Common myeloid progenitor, CD34-positive (primary cell): ENCODE data around the gene NEK5.
"Not testable (repeated sequence)": the region's sequence is repeated elsewhere in the genome, so short reads cannot be mapped to it uniquely, and the experiment has no call there.

Experiments used
- CTCF ChIA-PET: fragments of 350-600 bp; sonication (Branson Sonifier 250); formaldehyde crosslinking; loops from one replicate; lab custom pipeline; 2021; ENCODE audit warnings: antibody characterized with exemption; lab: Charles Lee
- POLR2A ChIA-PET: fragments of 350-600 bp; sonication (Branson Sonifier 250); formaldehyde crosslinking; loops from one replicate; lab custom pipeline; 2021; ENCODE audit warnings: antibody characterized with exemption; lab: Charles Lee
- DNase-seq, 3 donors: peaks; one replicate each; pipeline versions ENCODE4 v3.0.0 to v3.0.0-alpha.2; 2013
- H3K27ac ChIP-seq, 2 experiments: 1 replicate in 1 of 2; 2 replicates in 1 of 2; pipeline ENCODE4 v1.7.0; 2013; ENCODE audit warnings: inconsistent platforms in 2 of 2, low read length in 2 of 2, mild to moderate bottlenecking in 2 of 2, low read depth in 1 of 2, moderate library complexity in 1 of 2; ENCODE audit not compliant: severe bottlenecking in 2 of 2, insufficient read depth in 1 of 2, poor library complexity in 1 of 2
- H3K27me3 ChIP-seq, 5 experiments: replicated peaks in 2 of 5; 1 replicate in 3 of 5; 2 replicates in 2 of 5; pipeline versions ENCODE4 v1.6.1 to v1.7.0; 2013; ENCODE audit warnings: low read length in 4 of 5, mild to moderate bottlenecking in 2 of 5, moderate library complexity in 2 of 5, inconsistent platforms in 1 of 5; ENCODE audit not compliant: insufficient read depth in 5 of 5, control insufficient read depth in 4 of 5
- H3K36me3 ChIP-seq, 4 experiments: 1 replicate in 2 of 4; 2 replicates in 2 of 4; pipeline versions ENCODE4 v1.6.1 to v1.7.0; 2013; ENCODE audit warnings: low read length in 3 of 4, control low read depth in 1 of 4, mild to moderate bottlenecking in 1 of 4; ENCODE audit not compliant: control insufficient read depth in 4 of 4, insufficient read depth in 4 of 4
- H3K4me1 ChIP-seq, 4 experiments: 1 replicate in 3 of 4; 2 replicates in 1 of 4; pipeline versions ENCODE4 v1.6.1 to v1.7.1; 2013; ENCODE audit warnings: low read length in 3 of 4, mild to moderate bottlenecking in 3 of 4, control low read depth in 1 of 4, inconsistent platforms in 1 of 4, moderate library complexity in 1 of 4; ENCODE audit not compliant: control insufficient read depth in 4 of 4, insufficient read depth in 4 of 4; ENCODE audit errors: control extremely low read depth in 1 of 4
- H3K4me3 ChIP-seq, 7 experiments: 1 replicate in 4 of 7; 2 replicates in 3 of 7; pipeline versions ENCODE4 v1.5.1 to v1.7.0; 2013; ENCODE audit warnings: mild to moderate bottlenecking in 7 of 7, low read length in 6 of 7, moderate library complexity in 6 of 7, inconsistent platforms in 2 of 7, low read depth in 2 of 7, control low read depth in 1 of 7; ENCODE audit not compliant: insufficient read depth in 4 of 7, control insufficient read depth in 1 of 7; ENCODE audit errors: extremely low read depth in 1 of 7
- H3K9me3 ChIP-seq, 5 experiments: 1 replicate in 4 of 5; 2 replicates in 1 of 5; pipeline versions ENCODE4 v1.6.1 to v1.7.1; 2013; ENCODE audit warnings: low read length in 4 of 5, mild to moderate bottlenecking in 2 of 5, inconsistent platforms in 1 of 5, low read depth in 1 of 5, moderate library complexity in 1 of 5; ENCODE audit not compliant: control insufficient read depth in 4 of 5, insufficient read depth in 2 of 5; ENCODE audit errors: control extremely low read depth in 1 of 5
- WGBS: methylation state at CpG from one replicate; pipeline ENCODE4 v1.1.5; 2013; ENCODE audit not compliant: insufficient coverage; 5-methylcytosine and 5-hydroxymethylcytosine counted together

The NEK5 gene

GRCh38 chr13:52061587-52061986 lies 67.3 kb downstream of the NEK5 start:
- Histone ChIP-seq H3K27me3 (no peaks in the 10 kb centered on the region), H3K36me3 (no peaks in the 10 kb centered on the region), H3K9me3 (peaks cover 0 to 11% (median 5%) of the 10 kb centered on the region in 5 experiments), H3K4me3 (no peak overlapping the region), H3K4me1 (peaks cover 0 to 3% (median 0%) of the 10 kb centered on the region in 4 experiments), H3K27ac (no peak overlapping the region)
- WGBS, result no CpG with 5 or more reads among the region's 3 CpGs
- ChIA-PET POLR2A (no interaction called here), CTCF (interaction anchor here (0.7 kb wide), 1 partner anchor 13 kb away, joined by 3 read pairs; no protein-coding TSS in a partner anchor)
- DNase-seq, result no peak

- H3K4me1 ChIP-seq, POLR2A ChIA-PET, DNase-seq, H3K36me3 ChIP-seq, H3K27ac ChIP-seq, CTCF ChIA-PET, H3K4me3 ChIP-seq, H3K27me3 ChIP-seq: not testable (repeated sequence)
- peaks cover 0 to 11% (median 5%) of the 10 kb centered on the region in 5 experiments for H3K9me3 ChIP-seq
- 100% methylated on average over 1 of the region's 3 CpGs for WGBS
Measured at GRCh38 chr13:52061064-52061463, 67.8 kb downstream of the NEK5 start.

GRCh38 chr13:52053460-52053859 lies 75.4 kb downstream of the NEK5 start:
- Histone ChIP-seq H3K27me3 (no peaks in the 10 kb centered on the region), H3K36me3 (no peaks in the 10 kb centered on the region), H3K27ac (no peak overlapping the region), H3K4me1 (no peaks in the 10 kb centered on the region), H3K9me3 (no peaks in the 10 kb centered on the region), H3K4me3 (no peak overlapping the region)
- ChIA-PET POLR2A (interaction anchor here (0.6 kb wide), 1 partner anchor 98 kb away, joined by 3 read pairs; no protein-coding TSS in a partner anchor), CTCF (no interaction called here)
- DNase-seq, result no peak
- 95% methylated on average over 3 of the region's 4 CpGs for WGBS

GRCh38 chr13:52051400-52051799 lies 77.5 kb downstream of the NEK5 start:
- 90% methylated on average over 4 of the region's 7 CpGs for WGBS
- CTCF ChIA-PET, result no interaction called here

GRCh38 chr13:52048516-52048915 lies 80.4 kb downstream of the NEK5 start:
- Histone ChIP-seq H3K9me3 (peaks cover 0 to 6% (median 0%) of the 10 kb centered on the region in 5 experiments), H3K36me3 (peaks cover 0 to 2% (median 0%) of the 10 kb centered on the region in 4 experiments), H3K4me3 (no peak overlapping the region), H3K27ac (no peak overlapping the region), H3K27me3 (no peaks in the 10 kb centered on the region), H3K4me1 (no peaks in the 10 kb centered on the region)
- ChIA-PET CTCF (interaction anchor here (0.6 kb wide), 1 partner anchor 13 kb away, joined by 3 read pairs; no protein-coding TSS in a partner anchor), POLR2A (no interaction called here)
- no peak for DNase-seq
- WGBS, result 94% methylated on average over 2 of the region's 2 CpGs

More at GRCh38 chr13:52051400-52051799, 77.5 kb downstream of the NEK5 start:
- POLR2A ChIA-PET, result no interaction called here
- no peaks in the 10 kb centered on the region for H3K27me3 ChIP-seq
- H3K36me3 ChIP-seq, result no peaks in the 10 kb centered on the region
- no peak overlapping the region for H3K4me3 ChIP-seq
- DNase-seq, result no peak
- no peaks in the 10 kb centered on the region for H3K4me1 ChIP-seq
- no peak overlapping the region for H3K27ac ChIP-seq
- no peaks in the 10 kb centered on the region for H3K9me3 ChIP-seq

- Histone ChIP-seq H3K9me3 (peaks cover 0 to 6% (median 0%) of the 10 kb centered on the region in 5 experiments), H3K27ac (no peak overlapping the region), H3K36me3 (peaks cover 0 to 2% (median 0%) of the 10 kb centered on the region in 4 experiments), H3K27me3 (no peaks in the 10 kb centered on the region), H3K4me1 (no peaks in the 10 kb centered on the region), H3K4me3 (no peak overlapping the region)
- ChIA-PET POLR2A (no interaction called here), CTCF (no interaction called here)
- WGBS, result 100% methylated on average over 3 of the region's 3 CpGs
- DNase-seq, result no peak
Measured at GRCh38 chr13:52047463-52047862, 81.4 kb downstream of the NEK5 start.

GRCh38 chr13:52043675-52044074 lies 85.2 kb downstream of the NEK5 start:
- peaks cover 0 to 2% (median 0%) of the 10 kb centered on the region in 4 experiments for H3K36me3 ChIP-seq
- POLR2A ChIA-PET, result no interaction called here
- DNase-seq, result no peak
- WGBS, result 97% methylated on average over 3 of the region's 3 CpGs
- H3K4me3 ChIP-seq, result no peak overlapping the region
- H3K9me3 ChIP-seq, result peaks cover 0 to 6% (median 0%) of the 10 kb centered on the region in 5 experiments
- CTCF ChIA-PET, result no interaction called here
- H3K27me3 ChIP-seq, result no peaks in the 10 kb centered on the region
- H3K4me1 ChIP-seq, result no peaks in the 10 kb centered on the region
- H3K27ac ChIP-seq, result no peak overlapping the region
